Measurements from ENCODE around the gene BAZ1B. TPM values are rescaled to one million over a fixed set of nuclear protein-coding genes. Genes with fewer than 3 reads are reported as not detected.
A peak's percentile ranks its signal among the peaks of the same experiment; 100 is the strongest.
"Not testable (repeated sequence)": the region's sequence is repeated elsewhere in the genome, so short reads cannot be mapped to it uniquely, and the experiment has no call there.

The BAZ1B gene
- total RNA-seq, 1 experiment from 2014 or later = 74.8 TPM

- no peak for DNase-seq (ENCODE audit: low spot score)
Observed at GRCh38 chr7:73429215-73429614, 92.9 kb downstream of the BAZ1B start.

DNA sequence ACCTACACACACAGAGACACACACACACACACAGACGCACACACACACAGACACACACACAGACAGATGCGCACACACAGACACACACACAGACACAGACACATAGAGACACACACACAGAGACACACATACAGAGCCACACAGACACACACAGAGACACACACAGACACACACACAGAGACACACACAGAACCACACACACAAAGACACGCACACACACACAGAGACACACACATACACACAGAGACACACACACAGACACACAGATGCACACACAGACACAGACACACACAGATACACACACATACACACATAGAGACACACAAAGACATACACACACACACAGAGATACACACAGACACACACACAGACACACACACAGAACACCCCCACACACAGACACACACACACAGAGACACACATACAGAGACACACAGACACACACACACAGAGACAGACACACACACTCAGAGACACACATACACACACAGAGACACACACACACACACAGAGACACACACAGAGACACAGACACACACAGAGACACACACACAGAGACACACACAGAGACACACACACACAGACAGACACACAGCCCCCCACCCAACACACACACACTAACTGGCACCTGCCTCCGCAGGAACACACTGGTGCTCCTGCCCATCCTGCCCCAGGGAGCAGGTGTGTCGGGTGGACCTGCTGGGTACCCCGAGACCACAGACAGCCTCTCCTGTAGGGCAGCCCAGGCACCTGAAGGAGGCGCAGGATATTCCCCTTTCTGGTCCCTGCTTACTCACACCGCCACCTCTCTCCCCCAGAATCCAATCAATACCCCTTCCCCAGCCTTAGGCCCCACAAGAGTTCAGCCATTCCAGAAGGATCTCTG, 93.9 kb downstream of the BAZ1B start:
- no peak for DNase-seq (ENCODE audit: low spot score)

GRCh38 chr7:73426016-73426415, 96.1 kb downstream of the BAZ1B start:
- no peak for DNase-seq (ENCODE audit: low spot score)

GRCh38 chr7:73425356-73425983, 96.6 kb downstream of the BAZ1B start:
- no peak for DNase-seq (ENCODE audit: low spot score)

- no peak for DNase-seq (ENCODE audit: low spot score)
Observed at GRCh38 chr7:73424489-73424885, 97.6 kb downstream of the BAZ1B start.

DNA sequence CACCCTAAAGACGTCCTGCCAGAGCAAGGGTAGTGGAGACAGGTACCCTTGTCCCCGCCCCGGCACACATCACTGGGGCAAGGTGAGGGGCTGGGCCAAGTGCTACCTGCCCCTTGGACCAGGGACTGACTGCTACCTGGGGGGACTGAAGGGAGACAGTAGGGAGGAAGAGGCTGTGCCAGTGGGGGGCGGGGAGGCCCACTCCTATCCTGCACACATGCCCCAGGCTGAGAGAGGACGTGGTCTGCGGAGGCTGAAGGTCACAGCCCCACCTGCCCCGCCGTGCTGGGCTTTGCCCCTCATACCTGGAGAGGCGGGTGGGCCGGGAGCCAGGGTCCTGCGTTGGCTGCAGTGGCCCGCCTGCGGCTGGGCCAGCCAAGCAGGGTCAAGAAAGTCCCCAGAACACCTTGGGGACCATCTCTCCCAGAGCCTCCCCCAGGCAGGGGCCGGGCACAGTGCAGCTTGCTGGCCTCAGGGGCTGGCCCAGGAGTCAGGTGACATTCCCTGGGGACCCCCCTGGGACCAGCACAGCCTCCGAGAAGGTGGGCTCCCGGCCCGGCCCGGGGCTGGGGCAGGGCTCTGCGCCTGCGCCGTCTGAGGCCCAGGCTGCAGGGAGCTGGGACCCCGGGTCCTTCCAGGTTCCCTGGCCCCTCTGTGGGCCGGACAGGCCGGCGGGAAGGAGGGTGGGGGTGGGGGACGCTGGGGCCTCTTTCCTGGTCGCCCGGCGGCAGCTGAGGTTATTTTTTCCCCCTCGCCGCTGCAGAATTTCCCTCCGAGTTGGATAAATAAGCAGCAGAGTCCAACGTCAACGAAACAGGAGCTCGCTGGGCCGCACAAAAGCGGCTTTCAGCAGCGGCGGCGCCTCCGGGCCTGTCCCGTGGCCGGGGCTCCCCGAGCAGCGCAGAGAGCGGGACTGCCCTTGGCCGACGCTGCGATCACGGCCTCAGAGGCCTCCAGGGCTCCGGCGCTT, 98.3 kb downstream of the BAZ1B start:
- DNase-seq (ENCODE audit: low spot score) = no peak

GRCh38 chr7:73420610-73421009, 101.5 kb downstream of the BAZ1B start:
- DNase-seq (ENCODE audit: low spot score) = not testable (repeated sequence)

DNA sequence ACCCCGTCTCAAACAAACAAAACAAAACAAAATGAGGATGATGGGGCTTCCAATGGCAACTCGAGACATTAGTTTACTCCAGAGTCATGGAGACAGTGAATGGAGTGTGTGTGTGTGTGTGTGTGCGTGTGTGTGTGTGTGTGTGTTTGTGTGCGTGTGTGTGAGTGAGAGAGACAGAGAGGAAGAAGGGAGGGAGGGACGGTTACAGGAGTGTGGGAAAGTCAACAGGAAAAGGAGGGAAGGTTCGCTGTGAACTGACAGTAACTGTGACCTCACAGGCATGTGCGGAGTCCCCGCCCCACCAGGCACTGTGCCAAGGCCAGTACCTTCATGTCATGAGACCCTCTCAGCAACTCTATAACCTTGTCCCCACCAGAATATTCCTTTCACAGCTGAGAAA, 102.1 kb downstream of the BAZ1B start:
- DNase-seq (ENCODE audit: low spot score) = peak; percentile 55

DNA sequence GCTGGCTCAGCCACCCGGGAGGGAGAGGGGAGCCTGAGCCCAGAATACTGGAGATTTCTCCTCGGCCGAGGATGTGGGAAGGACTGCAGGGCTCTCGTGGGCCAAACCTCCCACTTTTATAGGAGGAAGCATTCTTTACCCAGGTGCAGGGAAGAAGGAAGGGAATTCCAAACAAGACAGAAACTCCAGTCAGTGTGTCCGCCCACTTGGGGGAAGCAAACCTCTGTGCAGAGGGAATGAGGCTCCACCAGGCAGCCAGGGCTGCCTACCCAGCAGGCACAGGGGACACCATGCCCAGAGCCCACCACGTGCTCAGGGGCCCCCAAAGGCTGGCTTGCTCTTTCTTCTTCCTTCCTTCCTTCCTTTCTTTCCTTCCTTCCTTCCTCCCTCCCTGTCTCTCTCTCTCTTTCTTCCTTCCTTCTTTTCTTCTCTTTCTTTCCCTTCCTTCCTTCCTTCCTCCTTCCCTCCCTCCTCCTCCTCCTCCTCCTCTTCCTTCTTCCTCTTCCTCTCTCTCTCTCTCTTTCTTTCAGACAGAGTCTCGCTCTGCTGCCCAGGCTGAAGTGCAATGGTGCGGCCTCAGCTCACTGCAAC, 103.9 kb downstream of the BAZ1B start:
- no peak for DNase-seq (ENCODE audit: low spot score)

GRCh38 chr7:73410541-73411131, 111.5 kb downstream of the BAZ1B start:
- peak; percentile 73 for DNase-seq (ENCODE audit: low spot score)

- not testable (repeated sequence) for DNase-seq (ENCODE audit: low spot score)
Observed at GRCh38 chr7:73404860-73405259, 117.2 kb downstream of the BAZ1B start.

- DNase-seq (ENCODE audit: low spot score) = not testable (repeated sequence)
Observed at GRCh38 chr7:73399185-73400050, 122.7 kb downstream of the BAZ1B start.

DNA sequence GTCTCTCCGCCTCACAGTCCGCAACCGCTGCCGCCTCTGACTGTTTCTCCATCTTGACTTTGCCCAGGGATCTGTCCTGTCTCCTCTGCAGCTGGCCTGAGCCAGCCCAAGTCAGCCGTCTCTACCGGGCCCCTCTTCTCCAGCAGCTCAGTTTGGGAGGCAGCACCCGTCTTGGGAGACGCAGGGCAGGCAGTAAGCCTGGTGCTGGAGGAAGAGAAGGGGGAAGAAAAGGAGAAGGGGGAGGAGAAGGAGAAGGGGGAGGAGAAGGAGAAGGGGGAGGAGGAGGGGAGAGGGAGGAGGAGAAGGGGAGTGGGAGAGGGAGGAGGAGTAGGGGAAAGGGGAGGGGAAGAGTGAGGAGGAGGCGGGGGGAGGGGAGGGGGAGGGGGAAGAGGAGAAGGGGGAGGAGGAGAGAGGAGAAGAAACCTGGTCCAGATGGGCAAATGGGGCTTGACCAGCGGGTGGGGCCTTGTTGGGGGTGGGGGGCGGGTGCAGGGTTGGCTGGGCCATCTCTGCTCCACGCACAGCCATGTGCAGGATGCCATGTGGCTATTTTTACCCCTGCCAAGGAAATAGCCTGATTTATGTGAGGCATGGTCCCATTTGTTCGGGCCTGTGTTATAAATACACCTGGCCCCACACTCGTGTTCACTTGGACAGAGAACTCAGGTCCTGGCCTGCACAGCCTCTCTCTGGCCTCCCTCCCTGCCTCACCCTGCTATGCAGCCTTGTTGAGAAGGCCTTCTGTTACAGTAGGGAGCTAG, 124.4 kb downstream of the BAZ1B start:
- DNase-seq (ENCODE audit: low spot score) = no peak

- DNase-seq (ENCODE audit: low spot score) = no peak
Observed at GRCh38 chr7:73395538-73396503, 126.3 kb downstream of the BAZ1B start.

GRCh38 chr7:73394422-73394821, 127.7 kb downstream of the BAZ1B start:
- DNase-seq (ENCODE audit: low spot score) = no peak

DNA sequence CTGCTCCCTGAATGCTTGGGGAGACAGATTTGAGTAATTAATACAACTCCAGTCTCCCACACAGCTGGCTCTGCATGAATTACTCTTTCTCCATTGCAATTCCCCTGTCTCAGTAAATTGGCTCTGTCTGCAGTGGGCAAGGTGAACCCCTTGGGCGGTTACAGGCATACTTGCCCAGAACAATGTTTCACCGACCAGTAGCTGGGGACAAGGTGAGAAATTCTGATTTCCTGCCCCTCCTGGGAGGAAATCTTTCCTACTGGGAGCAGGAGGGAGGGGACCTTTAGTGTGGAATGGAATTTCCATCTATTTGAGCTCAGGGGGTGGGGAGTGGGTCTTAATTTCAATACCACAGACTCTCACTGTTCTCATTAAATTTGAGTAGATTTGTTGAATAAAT, 130.7 kb downstream of the BAZ1B start:
- no peak for DNase-seq (ENCODE audit: low spot score)

All from H4 (cell line).